Measurements from ENCODE around the gene TTI1.
A peak's percentile ranks its signal among the peaks of the same experiment; 100 is the strongest.

TTI1 gene

DNA sequence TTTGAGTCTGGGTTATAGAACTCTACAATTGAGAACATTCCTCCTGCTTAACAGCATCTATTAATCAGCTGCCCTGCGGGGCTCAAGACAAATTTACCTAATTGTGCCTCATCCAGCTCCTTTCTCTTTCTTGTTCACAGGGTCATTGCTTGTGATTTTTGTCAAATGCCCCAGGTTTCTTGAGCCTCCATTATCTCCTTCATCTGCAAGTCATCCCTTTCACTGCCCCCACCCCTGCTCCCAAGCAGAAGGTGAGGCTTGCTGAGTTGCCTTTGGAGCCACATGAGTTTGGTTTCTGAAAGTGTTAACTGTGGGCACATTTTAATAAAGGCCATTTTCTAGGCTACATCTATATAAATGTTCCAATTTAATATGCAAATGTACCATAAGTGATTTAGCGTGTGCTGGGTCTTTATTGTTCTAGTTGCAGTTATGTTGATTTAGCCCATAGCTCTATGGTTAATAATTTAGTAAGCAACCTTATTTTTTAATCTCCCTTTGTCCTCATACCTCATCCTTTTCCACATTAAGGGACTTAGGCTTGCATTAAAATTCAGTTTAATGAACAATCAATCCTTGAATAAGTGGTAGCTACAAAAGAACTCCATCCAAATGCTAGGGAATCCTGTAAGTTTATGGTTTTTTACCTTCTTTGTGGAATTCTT lies 74.3 kb downstream of the TTI1 start:
- DNase-seq = peak; percentile 1

GRCh38 chr20:37956107-37956585 lies 77.1 kb downstream of the TTI1 start:
- DNase-seq = peak; percentile 2

GRCh38 chr20:37955511-37955910 lies 77.7 kb downstream of the TTI1 start:
- DNase-seq = peak; percentile 8

DNA sequence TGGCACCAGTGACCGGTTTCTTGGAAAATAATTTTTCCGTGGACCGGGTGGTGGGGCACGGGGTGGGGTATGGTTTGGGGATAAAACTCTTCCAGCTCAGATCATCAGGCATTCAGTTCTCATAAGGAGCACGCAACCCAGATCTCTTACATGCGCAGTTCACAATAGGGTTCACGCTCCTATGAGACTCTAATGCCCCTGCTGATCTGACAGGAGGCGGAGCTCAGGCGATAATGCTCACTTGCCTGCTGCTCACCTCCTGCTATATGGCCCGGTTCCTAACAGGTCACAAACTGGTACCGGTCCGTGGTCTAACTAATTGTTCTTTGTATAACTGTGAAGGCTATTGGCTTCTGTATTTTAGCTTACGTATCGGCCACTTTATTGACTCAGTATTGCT lies 78.6 kb downstream of the TTI1 start:
- peak; percentile 4 for DNase-seq

DNA sequence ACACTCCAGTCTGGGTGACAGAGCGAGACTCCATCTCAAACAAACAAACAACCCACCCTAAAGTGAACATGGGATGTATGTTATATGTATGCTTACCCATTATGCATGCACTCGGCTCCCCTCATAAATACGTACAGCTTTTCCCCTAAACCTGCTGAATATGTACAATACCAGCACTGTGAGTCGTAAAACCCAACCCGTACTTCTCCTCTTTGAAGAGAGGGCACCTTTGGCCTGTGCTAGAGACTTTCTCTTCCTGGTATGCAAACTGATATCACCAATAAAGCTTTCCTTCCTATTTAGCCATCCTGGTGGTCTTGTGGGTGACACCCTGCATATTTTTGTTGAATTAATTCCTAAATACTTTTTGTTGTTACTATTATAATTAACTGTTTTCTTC lies 79.1 kb downstream of the TTI1 start:
- peak; percentile 12 for DNase-seq

GRCh38 chr20:37948956-37949355 lies 84.3 kb downstream of the TTI1 start:
- peak; percentile 10 for DNase-seq

DNA sequence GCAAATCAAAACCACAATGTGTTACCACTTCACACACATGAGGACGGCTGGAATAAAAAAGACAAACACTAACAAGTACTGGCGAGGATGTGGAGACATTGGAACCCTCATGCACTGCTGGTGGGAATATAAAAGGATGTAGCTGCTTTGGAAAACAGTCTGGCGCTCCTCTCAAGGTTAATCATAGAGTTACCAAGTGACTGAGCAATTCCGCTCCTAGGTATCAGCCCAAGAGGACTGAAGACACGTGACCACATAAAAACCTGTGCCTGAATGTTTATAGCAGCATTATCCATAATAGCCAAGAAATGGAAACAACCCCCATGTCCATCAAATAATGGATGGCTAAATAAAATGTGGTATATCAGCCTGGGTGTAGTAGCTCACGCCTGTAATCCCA lies 85.3 kb downstream of the TTI1 start:
- DNase-seq = no peak

DNA sequence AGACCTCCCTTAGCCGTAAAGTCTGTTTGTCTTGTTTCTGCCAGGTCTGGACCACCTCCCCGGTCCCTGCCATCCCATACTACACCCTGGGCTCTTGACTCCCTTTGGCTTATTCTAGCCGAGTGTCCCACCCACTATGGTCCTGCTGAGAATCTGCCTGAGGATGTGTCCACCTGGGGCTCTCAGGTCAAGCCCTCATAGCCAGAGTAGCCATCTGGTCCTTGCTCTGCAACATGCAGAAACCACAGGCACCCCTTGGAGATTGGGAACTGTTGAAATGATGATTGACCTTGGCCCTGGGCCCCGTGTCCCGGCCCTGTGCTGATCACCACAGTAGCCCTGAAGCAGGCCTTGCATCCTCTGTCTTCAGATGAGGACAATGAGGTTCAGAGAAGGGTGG lies 86.3 kb downstream of the TTI1 start:
- peak; percentile 15 for DNase-seq

- no peak for DNase-seq
These were observed 88.1 kb downstream of the TTI1 start for GRCh38 chr20:37945091-37945547.

DNA sequence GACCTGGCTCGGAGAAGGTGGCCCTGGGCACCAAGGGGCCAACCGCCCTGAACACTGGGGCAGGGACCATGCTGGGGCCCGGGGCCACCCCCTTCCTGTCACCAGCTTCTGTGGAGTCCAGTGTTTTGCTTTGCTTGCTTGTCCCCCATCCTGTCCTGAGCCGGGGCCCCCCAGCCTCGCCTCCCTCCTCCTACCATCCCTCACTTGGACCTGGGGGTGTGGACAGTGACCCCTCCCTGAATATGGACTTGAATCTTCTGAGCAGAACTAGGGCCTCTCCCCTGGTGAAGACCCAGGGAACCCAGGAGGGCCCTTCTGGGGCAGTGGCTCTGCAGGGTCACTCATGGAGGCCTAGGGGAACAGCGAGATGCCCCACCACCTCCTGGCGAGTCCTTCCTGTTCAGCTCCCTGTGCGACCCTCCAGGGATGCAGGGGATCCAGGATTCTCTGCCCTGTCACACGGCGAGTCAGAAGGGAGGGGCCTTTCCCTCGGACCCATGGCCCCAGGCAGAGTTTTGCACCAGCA lies 88.7 kb downstream of the TTI1 start:
- DNase-seq = peak; percentile 38

- DNase-seq = peak; percentile 17
These were observed 89.5 kb downstream of the TTI1 start for GRCh38 chr20:37943501-37944455.

DNA sequence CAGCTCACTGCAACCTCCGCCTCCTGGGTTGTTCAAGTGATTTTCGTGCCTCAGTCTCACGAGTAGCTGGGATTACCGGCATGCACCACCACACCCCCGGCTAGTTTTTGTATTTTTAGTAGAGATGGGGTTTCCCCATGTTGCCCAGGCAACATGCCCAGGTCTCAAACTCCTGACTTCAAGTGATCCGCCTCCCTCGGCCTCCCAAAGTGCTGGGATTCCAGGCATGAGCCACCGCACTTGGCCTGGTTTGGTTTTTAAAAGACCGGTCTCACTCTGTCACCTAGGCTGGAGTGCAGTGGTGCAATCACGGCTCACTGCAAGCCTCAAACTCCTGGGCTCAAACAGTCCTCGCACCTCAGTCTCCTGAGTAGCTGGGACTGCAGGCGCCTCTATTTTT lies 90.2 kb downstream of the TTI1 start:
- DNase-seq = peak; percentile 8

GRCh38 chr20:37941992-37942391 lies 91.3 kb downstream of the TTI1 start:
- DNase-seq = peak; percentile 1

DNA sequence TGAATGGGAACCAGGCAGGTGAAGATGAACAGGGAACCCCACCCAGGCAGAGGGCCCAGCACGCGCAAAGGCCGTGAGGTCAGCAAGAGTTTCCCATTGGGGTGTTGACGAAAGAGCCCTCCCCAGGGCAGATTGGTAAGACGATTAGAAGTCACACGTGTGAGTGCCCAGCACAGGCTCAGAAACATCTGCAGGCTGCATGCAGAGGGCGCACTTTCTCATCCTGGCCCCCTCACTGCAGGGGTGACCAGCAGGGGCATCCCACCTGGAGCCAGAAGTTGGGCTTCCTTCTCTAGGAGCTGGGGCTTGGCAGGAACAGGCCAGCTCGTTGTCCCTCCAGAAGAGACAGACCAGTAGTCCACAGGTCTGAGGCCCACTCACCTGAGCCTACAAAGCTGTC lies 91.9 kb downstream of the TTI1 start:
- DNase-seq = peak; percentile 45

DNA sequence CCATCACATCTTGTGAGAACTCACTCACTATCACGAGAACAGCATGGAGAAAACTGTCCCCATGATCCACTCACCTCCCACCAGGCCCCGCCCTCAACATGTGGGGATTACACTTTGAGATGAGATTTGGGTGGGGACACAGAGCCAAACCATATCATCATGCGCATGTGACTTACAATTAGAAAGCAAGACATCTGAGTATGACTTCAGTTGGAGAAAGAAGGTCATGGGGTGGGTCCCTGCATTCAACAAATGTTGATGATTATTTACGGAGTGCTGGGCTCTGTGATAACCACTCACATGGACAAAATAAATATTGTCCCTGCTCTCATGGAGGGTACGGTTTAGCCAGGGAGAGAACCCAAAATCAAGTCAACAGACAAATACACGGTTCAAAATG lies 92.4 kb downstream of the TTI1 start:
- DNase-seq = peak; percentile 8

DNA sequence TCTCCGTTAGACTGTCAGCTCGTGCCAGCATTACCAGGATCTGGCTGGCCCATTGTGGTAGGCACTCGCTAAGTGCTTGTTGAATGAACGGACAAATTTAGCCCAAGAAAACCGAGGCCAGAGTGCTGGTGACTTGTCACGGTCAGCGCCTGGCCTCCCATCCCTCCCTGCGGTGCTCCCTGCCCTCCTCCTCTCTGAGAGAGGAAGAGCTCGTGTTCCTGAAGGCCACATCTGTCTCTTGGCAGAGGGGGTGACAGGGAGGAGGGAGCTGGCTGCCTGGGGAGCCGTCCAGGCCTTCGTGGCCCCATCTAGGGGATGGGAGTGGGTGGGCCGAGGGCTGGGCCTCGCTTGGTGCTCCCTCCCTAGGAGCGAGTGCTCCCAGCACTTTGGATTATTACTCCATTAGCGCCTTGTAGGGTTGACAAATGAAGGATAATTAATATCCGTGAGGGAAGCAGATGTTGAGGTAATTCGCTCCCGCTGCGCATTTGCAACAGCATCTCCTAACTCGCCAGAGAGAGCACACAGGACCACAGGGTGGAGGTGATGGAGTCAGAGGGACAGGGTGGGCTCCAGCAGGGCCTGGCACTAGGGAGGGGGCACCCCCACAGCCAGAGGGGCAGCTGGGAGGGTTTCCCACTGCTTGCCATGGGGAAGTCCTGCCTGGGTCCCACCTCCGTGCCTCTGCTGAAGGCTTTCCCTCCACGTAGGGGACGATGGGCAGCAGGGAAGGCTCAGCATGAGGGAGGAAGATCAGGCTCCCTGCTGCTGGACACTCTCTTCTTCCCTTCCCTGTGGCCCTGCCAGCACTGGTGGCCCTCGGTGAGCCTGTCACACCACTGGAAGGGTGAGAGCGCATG lies 93.3 kb downstream of the TTI1 start:
- DNase-seq = peak; percentile 23

GRCh38 chr20:37938954-37939353 lies 94.3 kb downstream of the TTI1 start:
- no peak for DNase-seq

DNA sequence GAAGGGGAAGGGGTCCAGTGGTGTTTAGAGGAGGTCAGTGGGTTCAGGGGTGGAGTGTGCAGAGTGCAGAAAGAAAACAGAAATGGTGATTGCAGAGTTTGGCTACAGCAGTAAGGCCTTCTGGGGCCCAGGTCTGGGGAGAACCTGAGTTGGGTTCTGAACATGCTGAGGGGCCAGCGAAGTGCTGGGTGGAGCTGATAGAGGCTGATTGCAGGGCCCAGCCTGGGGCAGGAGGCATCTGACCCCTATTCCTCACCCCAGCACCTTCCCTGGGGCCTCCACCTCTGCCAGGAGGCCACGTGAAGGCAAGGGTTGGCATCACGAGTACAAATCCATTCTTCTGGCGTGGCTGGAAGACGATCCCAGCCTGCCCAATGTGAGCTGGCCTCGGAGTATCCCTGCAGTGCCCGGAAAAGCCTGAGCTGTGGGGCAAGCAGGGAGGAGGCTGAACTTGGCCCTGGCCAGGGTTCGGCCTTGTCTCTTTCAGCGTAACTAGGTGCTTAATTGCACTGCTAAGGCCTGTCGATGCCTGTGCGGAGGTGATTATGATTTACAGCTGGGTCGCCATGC lies 95.0 kb downstream of the TTI1 start:
- no peak for DNase-seq

- no peak for DNase-seq
These were observed 95.6 kb downstream of the TTI1 start for GRCh38 chr20:37937686-37938085.

GRCh38 chr20:37936451-37936850 lies 96.8 kb downstream of the TTI1 start:
- no peak for DNase-seq

DNA sequence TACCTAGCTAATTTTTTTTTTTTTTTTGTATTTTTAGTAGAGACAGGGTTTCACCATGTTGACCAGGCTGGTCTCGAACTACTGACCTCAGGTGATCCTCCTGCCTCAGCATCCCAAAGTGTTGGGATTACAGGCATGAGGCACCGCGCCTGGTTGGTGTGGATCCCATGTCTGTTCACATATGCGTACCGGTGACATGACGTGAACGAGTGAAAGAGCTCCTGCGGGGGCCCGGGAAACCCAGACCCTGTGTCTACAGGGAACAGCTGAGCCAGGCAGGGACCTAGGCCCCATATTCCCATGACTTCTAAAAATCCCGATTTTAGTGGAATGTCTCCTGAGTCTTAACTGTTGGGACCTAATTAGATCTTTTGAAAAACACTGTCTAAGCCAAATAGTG lies 97.2 kb downstream of the TTI1 start:
- DNase-seq = no peak

- DNase-seq = no peak
These were observed 97.8 kb downstream of the TTI1 start for GRCh38 chr20:37935435-37935834.
